IMR-90 (cell line): Measurements from ENCODE around the gene AJAP1. TPM values are rescaled to one million over a fixed set of nuclear protein-coding genes. Genes with fewer than 3 reads are reported as not detected.

Experiments
- ATAC-seq: fragments of 200-7000 bp; cut with Tn5 transposase; 2 replicates; pipeline ENCODE4 v1.9.1; 2020; ENCODE audit warnings: low read depth, mild to moderate bottlenecking, moderate library complexity
- BruUV-seq: library from RNA; stranded (reverse); fragments of 400-500 nt; replicated peaks from 2 replicates; lab custom pipeline; 2021; lab: Mats Ljungman, UMichigan
- CTCF ChIA-PET: fragments of 300-600 bp; formaldehyde crosslinking; extraction: SDS; loops from one replicate; lab custom pipeline; 2021; ENCODE audit warnings: antibody characterized with exemption; lab: Yijun Ruan, JAX
- POLR2A ChIA-PET: fragments of 300-600 bp; sonication (Branson Sonifier 250); formaldehyde crosslinking; loops from one replicate; lab custom pipeline; 2022; ENCODE audit warnings: antibody characterized with exemption; ENCODE audit not compliant: unreplicated experiment; lab: Charles Lee
- DNase-seq: peaks from one replicate; pipeline ENCODE4 v3.0.0; 2013
- H2AFZ ChIP-seq: replicated peaks from 2 replicates; pipeline ENCODE3; 2013; ENCODE audit warnings: low read length, mild to moderate bottlenecking; ENCODE audit not compliant: poor library complexity
- H2AK5ac ChIP-seq: 2 replicates; pipeline ENCODE4 v1.6.1; 2013; ENCODE audit warnings: low read depth, low read length, inconsistent platforms
- H2AK9ac ChIP-seq: replicated peaks from 2 replicates; pipeline ENCODE3; 2013; ENCODE audit warnings: mild to moderate bottlenecking, low read depth, low read length, moderate library complexity; ENCODE audit not compliant: poor library complexity
- H2BK120ac ChIP-seq: 2 replicates; pipeline ENCODE4 v1.6.1; 2013; ENCODE audit warnings: low read depth, low read length, inconsistent platforms
- H2BK15ac ChIP-seq: 3 replicates; pipeline ENCODE4 v1.6.1; 2013; ENCODE audit warnings: low read depth, low read length, inconsistent platforms
- H2BK20ac ChIP-seq: 2 replicates; pipeline ENCODE4 v1.6.1; 2013; ENCODE audit warnings: low read depth, mild to moderate bottlenecking, inconsistent platforms, low read length, moderate library complexity
- H2BK5ac ChIP-seq: 2 replicates; pipeline ENCODE4 v1.6.1; 2013; ENCODE audit warnings: mild to moderate bottlenecking, low read depth, low read length, inconsistent platforms; ENCODE audit not compliant: poor library complexity, severe bottlenecking
- H3K14ac ChIP-seq: replicated peaks from 2 replicates; pipeline ENCODE4 v1.6.1; 2013; ENCODE audit warnings: low read depth, low read length, inconsistent platforms
- H3K18ac ChIP-seq: 2 replicates; pipeline ENCODE4 v1.6.1; 2013; ENCODE audit warnings: low read depth, low read length, control low read depth
- H3K23ac ChIP-seq: 2 replicates; pipeline ENCODE4 v1.6.1; 2013; ENCODE audit warnings: low read depth, low read length, inconsistent platforms
- H3K27ac ChIP-seq: 2 replicates; pipeline ENCODE4 v1.5.1; 2013; ENCODE audit warnings: mild to moderate bottlenecking, control low read depth, low read length; ENCODE audit not compliant: insufficient read depth
- H3K27me3 ChIP-seq: 2 replicates; pipeline ENCODE4 v1.6.1; 2013; ENCODE audit warnings: low read length; ENCODE audit not compliant: control insufficient read depth, insufficient read depth
- H3K36me3 ChIP-seq: 2 replicates; pipeline ENCODE4 v1.6.1; 2013; ENCODE audit warnings: low read length, mixed read lengths; ENCODE audit not compliant: control insufficient read depth, insufficient read depth
- H3K4ac ChIP-seq: 2 replicates; pipeline ENCODE4 v1.6.1; 2013; ENCODE audit warnings: low read depth, low read length, inconsistent platforms
- H3K4me1 ChIP-seq: 2 replicates; pipeline ENCODE4 v1.6.1; 2013; ENCODE audit warnings: low read length, mixed read lengths; ENCODE audit not compliant: control insufficient read depth, insufficient read depth
- H3K4me2 ChIP-seq: 2 replicates; pipeline ENCODE4 v1.6.1; 2013; ENCODE audit warnings: low read depth, mild to moderate bottlenecking, control low read depth, low read length, moderate library complexity
- H3K4me3 ChIP-seq: 2 replicates; pipeline ENCODE4 v1.5.1; 2013; ENCODE audit warnings: low read depth, mild to moderate bottlenecking, control low read depth, low read length, moderate library complexity; ENCODE audit not compliant: insufficient read depth
- H3K56ac ChIP-seq: 2 replicates; pipeline ENCODE4 v1.6.1; 2013; ENCODE audit warnings: low read length, inconsistent platforms; ENCODE audit not compliant: insufficient read depth; ENCODE audit errors: extremely low read depth
- H3K79me1 ChIP-seq, 2 experiments: 2 replicates each; pipeline ENCODE4 v1.6.1; 2013; ENCODE audit warnings: low read length in 2 of 2, inconsistent platforms in 1 of 2, low read depth in 1 of 2
- H3K9ac ChIP-seq: 2 replicates; pipeline ENCODE4 v1.6.1; 2013; ENCODE audit warnings: low read depth, low read length, control low read depth
- H3K9me1 ChIP-seq: 2 replicates; pipeline ENCODE4 v1.6.1; 2013; ENCODE audit warnings: low read length, inconsistent platforms; ENCODE audit not compliant: insufficient read depth
- H3K9me3 ChIP-seq: 2 replicates; pipeline ENCODE4 v1.6.1; 2013; ENCODE audit warnings: low read length; ENCODE audit not compliant: control insufficient read depth, insufficient read depth
- H4K20me1 ChIP-seq: 2 replicates; pipeline ENCODE4 v1.6.1; 2013; ENCODE audit warnings: low read length, inconsistent platforms; ENCODE audit not compliant: insufficient read depth
- H4K5ac ChIP-seq: 2 replicates; pipeline ENCODE4 v1.6.1; 2013; ENCODE audit warnings: mild to moderate bottlenecking, low read depth, low read length, control low read depth
- H4K8ac ChIP-seq, 2 experiments: 2 replicates each; pipeline ENCODE4 v1.6.1; 2013; ENCODE audit warnings: low read depth in 2 of 2, low read length in 2 of 2, control low read depth in 1 of 2, inconsistent platforms in 1 of 2
- H4K91ac ChIP-seq: 2 replicates; pipeline ENCODE4 v1.6.1; 2013; ENCODE audit warnings: low read depth, low read length, inconsistent platforms; ENCODE audit not compliant: insufficient read depth
- BHLHE40 ChIP-seq: fragments of 150-350 bp; IDR thresholded peaks from 2 replicates; pipeline ENCODE4 v1.6.1; 2016; ENCODE audit warnings: mild to moderate bottlenecking, low read depth, low read length
- CHD1 ChIP-seq: IDR thresholded peaks from 2 replicates; pipeline ENCODE4 v1.6.1; 2012; ENCODE audit warnings: low read depth, low read length, improper control_type of control experiment
- NFE2L2 ChIP-seq: fragments of 150-350 bp; IDR thresholded peaks from 2 replicates; pipeline ENCODE4 v1.6.1; 2016; ENCODE audit warnings: low read depth, mild to moderate bottlenecking, low read length
- POLR2A ChIP-seq: IDR thresholded peaks from 2 replicates; pipeline ENCODE4 v1.6.1; 2012; ENCODE audit warnings: mild to moderate bottlenecking, low read depth, low read length
- RFX5 ChIP-seq: IDR thresholded peaks from 2 replicates; pipeline ENCODE4 v1.8.0; 2012; ENCODE audit warnings: low read depth, mild to moderate bottlenecking, low read length, moderate library complexity
- SMC3 ChIP-seq: fragments of 150-350 bp; IDR thresholded peaks from 2 replicates; pipeline ENCODE4 v1.6.1; 2016; ENCODE audit warnings: low read depth, mild to moderate bottlenecking, antibody characterized with exemption, low read length, moderate library complexity
- USF2 ChIP-seq: fragments of 150-350 bp; IDR thresholded peaks from 2 replicates; pipeline ENCODE4 v1.6.1; 2017; ENCODE audit warnings: mild to moderate bottlenecking, antibody characterized with exemption, low read length, low read depth
- WGBS, 2 experiments: methylation state at CpG; one replicate each; pipeline versions ENCODE4 v1.1.5 to v1.1.7; 2013; ENCODE audit warnings: missing lambda C conversion rate in 2 of 2; ENCODE audit not compliant: insufficient read length in 1 of 2; ENCODE audit errors: extremely low coverage in 2 of 2; 5-methylcytosine and 5-hydroxymethylcytosine counted together
- dilution Hi-C: fragments of 300-500 bp; cut with HindIII; formaldehyde crosslinking; loops from one replicate; pipeline ENCODE4 v1.14.3; 2018; ENCODE audit warnings: low sequenced_read_pairs; ENCODE audit not compliant: unreplicated experiment
- in situ Hi-C: fragments of 300-500 bp; cut with MboI; formaldehyde crosslinking; loops from 3 replicates; pipeline ENCODE4 v1.14.3; 2019; ENCODE audit warnings: low sequenced_read_pairs, inconsistent platforms, mixed read lengths
- intact Hi-C: fragments of 100-400 bp; cut with micrococcal nuclease; formaldehyde crosslinking; loops from 2 replicates; pipeline ENCODE4 v1.10.0; 2022
- polyA plus RNA-seq, 3 experiments: library from polyadenylated mRNA; depleted of rRNA; stranded (reverse); fragments of >200 nt; gene quantifications; 2 replicates each; pipeline ENCODE4 v1.2.3, GENCODE V29; 2012; ENCODE audit warnings: low replicate concordance in 1 of 3
- total RNA-seq: library from RNA; depleted of rRNA; stranded (reverse); fragments of >200 nt; gene quantifications from 2 replicates; pipeline ENCODE4 v1.2.3, GENCODE V29; 2012

Gene AJAP1
- total and polyA plus RNA-seq, 2 of the 4 experiments (the other 2 are of a cell fraction): under 0.01 to 0.02 TPM

GRCh38 chr1:4634793-4635406, 19.5 kb upstream of the AJAP1 start:
- dilution Hi-C loops: no loop called here

More at GRCh38 chr1:4634793-4635406, 19.5 kb upstream of the AJAP1 start:
- Histone ChIP-seq H2BK20ac (no peak overlapping the region), H3K4me2 (no peak overlapping the region), H2AK5ac (no peak overlapping the region), H2AK9ac (no peak overlapping the region), H4K5ac (no peak overlapping the region), H3K56ac (no peak overlapping the region), H4K91ac (no peak overlapping the region), H3K79me1 (no peaks in the 10 kb centered on the region), H3K18ac (no peak overlapping the region), H2AFZ (no peak overlapping the region), H3K9me3 (peaks cover 31% of the 10 kb centered on the region), H4K8ac (no peak overlapping the region), H3K9ac (no peak overlapping the region), H3K4me1 (no peaks in the 10 kb centered on the region), H3K9me1 (no peaks in the 10 kb centered on the region), H3K4ac (no peak overlapping the region), H3K4me3 (no peak overlapping the region), H4K20me1 (no peaks in the 10 kb centered on the region), H2BK5ac (no peak overlapping the region), H3K23ac (no peak overlapping the region), H2BK15ac (no peak overlapping the region), H3K27ac (no peak overlapping the region), H3K27me3 (no peaks in the 10 kb centered on the region), H2BK120ac (no peak overlapping the region), H3K14ac (no peak overlapping the region), H3K36me3 (no peaks in the 10 kb centered on the region)
- intact Hi-C loops (no loop called here), in situ Hi-C loops (no loop called here)
- ChIA-PET POLR2A (no interaction called here), CTCF (no interaction called here)
- BruUV-seq: no TSS peak
- no peak for DNase-seq
- TF ChIP-seq USF2 (no peak), RFX5 (no peak), SMC3 (no peak), CHD1 (no peak), NFE2L2 (no peak), POLR2A (no peak), BHLHE40 (no peak)
- WGBS, 2 experiments: 44% methylated on average over 5 of the region's 12 CpGs; no CpG with 5 or more reads in 1 of the 2 experiments
- no peak for ATAC-seq
